GM11168 (cell line): ENCODE measurements around the gene KCNH8.

ENCODE experiments used
- in situ Hi-C: fragments of 300-500 bp; cut with MboI; formaldehyde crosslinking; loops from one replicate; pipeline ENCODE4 v1.12.0; 2022; ENCODE audit warnings: low sequenced_read_pairs; ENCODE audit not compliant: unreplicated experiment

Gene KCNH8

GRCh38 chr3:19248143-19248542 is 99.8 kb downstream of the KCNH8 start:
- in situ Hi-C loops: no loop called here

GRCh38 chr3:19248767-19249166 is 100.5 kb downstream of the KCNH8 start:
- in situ Hi-C loops: no loop called here

- in situ Hi-C loops: no loop called here
These were observed 102.8 kb downstream of the KCNH8 start for GRCh38 chr3:19250959-19251610.

GRCh38 chr3:19254189-19254588 is 105.9 kb downstream of the KCNH8 start:
- in situ Hi-C loops: no loop called here

- in situ Hi-C loops: no loop called here
These were observed 106.6 kb downstream of the KCNH8 start for GRCh38 chr3:19254784-19255338.

- in situ Hi-C loops: no loop called here
These were observed 108.0 kb downstream of the KCNH8 start for GRCh38 chr3:19256313-19256712.

GRCh38 chr3:19263606-19264005 is 115.3 kb downstream of the KCNH8 start:
- in situ Hi-C loops: no loop called here

- in situ Hi-C loops: no loop called here
These were observed 116.1 kb downstream of the KCNH8 start for GRCh38 chr3:19264424-19264823.

GRCh38 chr3:19267040-19267439 is 118.7 kb downstream of the KCNH8 start:
- in situ Hi-C loops: no loop called here

GRCh38 chr3:19270481-19270880 is 122.2 kb downstream of the KCNH8 start:
- in situ Hi-C loops: no loop called here

- in situ Hi-C loops: no loop called here
These were observed 124.0 kb downstream of the KCNH8 start for GRCh38 chr3:19272296-19272695.

GRCh38 chr3:19273091-19273490 is 124.8 kb downstream of the KCNH8 start:
- in situ Hi-C loops: no loop called here

- in situ Hi-C loops: no loop called here
These were observed 126.3 kb downstream of the KCNH8 start for GRCh38 chr3:19274576-19274975.

GRCh38 chr3:19284974-19285373 is 136.7 kb downstream of the KCNH8 start:
- in situ Hi-C loops: no loop called here

- in situ Hi-C loops: no loop called here
These were observed 145.0 kb downstream of the KCNH8 start for GRCh38 chr3:19293295-19293694.

- in situ Hi-C loops: no loop called here
These were observed 146.9 kb downstream of the KCNH8 start for GRCh38 chr3:19295208-19295607.

- in situ Hi-C loops: no loop called here
These were observed 183.6 kb downstream of the KCNH8 start for GRCh38 chr3:19331931-19332330.

GRCh38 chr3:19334120-19334519 is 185.8 kb downstream of the KCNH8 start:
- in situ Hi-C loops: no loop called here

- in situ Hi-C loops: no loop called here
These were observed 190.5 kb downstream of the KCNH8 start for GRCh38 chr3:19338769-19339168.

- in situ Hi-C loops: loop anchor here (10.0 kb wide), 1 partner anchor 202 kb away; no protein-coding TSS in a partner anchor
These were observed 194.1 kb downstream of the KCNH8 start for GRCh38 chr3:19342389-19342788.

GRCh38 chr3:19346759-19347158 is 198.4 kb downstream of the KCNH8 start:
- in situ Hi-C loops: loop anchor here (5.0 to 10.0 kb wide), 2 partner anchors 198 to 521 kb away; no protein-coding TSS in a partner anchor

- in situ Hi-C loops: loop anchor here (5.0 to 10.0 kb wide), 2 partner anchors 197 to 520 kb away; no protein-coding TSS in a partner anchor
These were observed 199.4 kb downstream of the KCNH8 start for GRCh38 chr3:19347671-19348070.
